Suprapubic skin (tissue), 4 donors: ENCODE results near the gene AGBL1.

Experiments
- EP300 ChIP-seq: sonication (generic); formaldehyde crosslinking; IDR thresholded peaks from one replicate; pipeline ENCODE4 v1.6.1; 2017; ENCODE audit warnings: antibody characterized with exemption
- POLR2A ChIP-seq, 2 donors: fragments of 450-650 bp; IDR thresholded peaks; one replicate each; pipeline ENCODE4 v1.6.1; 2017; ENCODE audit warnings: antibody characterized with exemption in 2 of 2, mild to moderate bottlenecking in 2 of 2, moderate library complexity in 2 of 2
- POLR2AphosphoS5 ChIP-seq, 3 donors: sonication (generic); formaldehyde crosslinking; IDR thresholded peaks; one replicate each; pipeline ENCODE4 v1.6.1; 2017; ENCODE audit warnings: antibody characterized with exemption in 3 of 3
- TF ChIP-seq, protein P1 (sequence below), 2 donors: fragments of 200-600 bp in 1 of 2; fragments of 450-650 bp in 1 of 2; sonication (generic) in 1 of 2; IDR thresholded peaks; one replicate each; pipeline ENCODE4 v1.5.1; 2016 to 2019; ENCODE audit warnings: antibody characterized with exemption in 2 of 2, mild to moderate bottlenecking in 1 of 2, moderate library complexity in 1 of 2

DNA sequence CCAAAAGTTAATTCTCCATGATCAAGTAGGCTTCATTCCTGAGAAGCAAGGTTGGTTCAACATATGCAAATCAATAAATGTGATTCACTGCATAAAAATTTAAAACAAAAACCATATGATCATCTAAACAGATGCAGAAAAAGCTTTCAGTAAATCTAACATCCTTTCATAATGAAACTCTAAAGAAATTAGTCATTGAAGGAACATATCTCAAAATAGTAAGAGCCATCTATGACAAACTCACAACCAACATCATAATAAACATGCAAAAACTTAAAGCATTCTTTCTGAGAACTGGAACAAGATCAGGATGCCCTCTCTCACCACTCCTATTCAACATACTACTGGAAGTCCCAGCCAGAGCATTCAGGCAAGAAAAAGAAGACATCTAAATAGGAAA, 254.1 kb downstream of the AGBL1 start:
- TF ChIP-seq, protein P1, sequence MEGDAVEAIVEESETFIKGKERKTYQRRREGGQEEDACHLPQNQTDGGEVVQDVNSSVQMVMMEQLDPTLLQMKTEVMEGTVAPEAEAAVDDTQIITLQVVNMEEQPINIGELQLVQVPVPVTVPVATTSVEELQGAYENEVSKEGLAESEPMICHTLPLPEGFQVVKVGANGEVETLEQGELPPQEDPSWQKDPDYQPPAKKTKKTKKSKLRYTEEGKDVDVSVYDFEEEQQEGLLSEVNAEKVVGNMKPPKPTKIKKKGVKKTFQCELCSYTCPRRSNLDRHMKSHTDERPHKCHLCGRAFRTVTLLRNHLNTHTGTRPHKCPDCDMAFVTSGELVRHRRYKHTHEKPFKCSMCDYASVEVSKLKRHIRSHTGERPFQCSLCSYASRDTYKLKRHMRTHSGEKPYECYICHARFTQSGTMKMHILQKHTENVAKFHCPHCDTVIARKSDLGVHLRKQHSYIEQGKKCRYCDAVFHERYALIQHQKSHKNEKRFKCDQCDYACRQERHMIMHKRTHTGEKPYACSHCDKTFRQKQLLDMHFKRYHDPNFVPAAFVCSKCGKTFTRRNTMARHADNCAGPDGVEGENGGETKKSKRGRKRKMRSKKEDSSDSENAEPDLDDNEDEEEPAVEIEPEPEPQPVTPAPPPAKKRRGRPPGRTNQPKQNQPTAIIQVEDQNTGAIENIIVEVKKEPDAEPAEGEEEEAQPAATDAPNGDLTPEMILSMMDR (IDR thresholded peaks at IDR 0.05), result no peak
- TF ChIP-seq POLR2AphosphoS5 (IDR thresholded peaks at IDR 0.05) (no peak), EP300 (no peak), POLR2A (IDR thresholded peaks at IDR 0.05) (no peak)
